NCI-H2107 treated with DMSO at 0.1 percent for 48 hours (cell line): ENCODE results near the gene TCEAL1.

Source experiments
- DNase-seq: peaks from one replicate; lab custom pipeline; 2025; ENCODE audit not compliant: unreplicated experiment; lab: John Stamatoyannopoulos, UW

Gene TCEAL1

GRCh38 chrX:103678199-103678993, 49.6 kb downstream of the TCEAL1 start:
- no peak for DNase-seq
